H1 (cell line): ENCODE results near the gene SLC8A3. TPM values are rescaled to one million over a fixed set of nuclear protein-coding genes. Genes with fewer than 3 reads are reported as not detected.

ENCODE experiments used
- CTCF ChIA-PET: fragments of 300-600 bp; sonication (Branson Sonifier 250); formaldehyde crosslinking; loops from one replicate; lab custom pipeline; 2021; ENCODE audit not compliant: partially characterized antibody; lab: Charles Lee
- POLR2A ChIA-PET: fragments of 300-600 bp; sonication (Branson Sonifier 250); formaldehyde crosslinking; loops from one replicate; lab custom pipeline; 2021; ENCODE audit warnings: inconsistent platforms; ENCODE audit not compliant: partially characterized antibody; lab: Charles Lee
- DNase-seq, 2 experiments: peaks; one replicate each; pipeline versions ENCODE4 v3.0.0 to v3.0.0-alpha.2; 2010 to 2022; ENCODE audit warnings: low spot score in 2 of 2, low read depth in 1 of 2, mixed read lengths in 1 of 2
- FAIRE-seq: peaks from 2 replicates; lab custom pipeline; 2011; peaks lifted over from hg19 to GRCh38; lab: Jason Lieb, UNC
- H2AFZ ChIP-seq: 2 replicates; pipeline ENCODE4 v1.8.1; 2012; ENCODE audit warnings: low read length, inconsistent platforms
- H2AK5ac ChIP-seq: 2 replicates; pipeline ENCODE4 v1.6.1; 2013; ENCODE audit warnings: low read depth, low read length
- H2BK120ac ChIP-seq: replicated peaks from 2 replicates; pipeline ENCODE3; 2013; ENCODE audit warnings: low read depth, low read length, inconsistent platforms
- H2BK12ac ChIP-seq: 2 replicates; pipeline ENCODE4 v1.6.1; 2013; ENCODE audit warnings: low read depth, low read length
- H2BK15ac ChIP-seq: 2 replicates; pipeline ENCODE4 v1.6.1; 2013; ENCODE audit warnings: low read length
- H2BK20ac ChIP-seq: 2 replicates; pipeline ENCODE4 v1.6.1; 2013; ENCODE audit warnings: low read length
- H2BK5ac ChIP-seq: 2 replicates; pipeline ENCODE4 v1.6.1; 2013; ENCODE audit warnings: low read depth, low read length
- H3K14ac ChIP-seq: 2 replicates; pipeline ENCODE4 v1.6.1; 2013; ENCODE audit warnings: inconsistent platforms; ENCODE audit not compliant: insufficient read length
- H3K18ac ChIP-seq: 2 replicates; pipeline ENCODE4 v1.6.1; 2013; ENCODE audit warnings: low read length; ENCODE audit errors: extremely low read depth
- H3K23ac ChIP-seq: 2 replicates; pipeline ENCODE4 v1.6.1; 2013; ENCODE audit warnings: inconsistent platforms; ENCODE audit not compliant: insufficient read length
- H3K23me2 ChIP-seq: 2 replicates; pipeline ENCODE4 v1.6.1; 2013; ENCODE audit warnings: low read depth, low read length
- H3K27ac ChIP-seq: 2 replicates; pipeline ENCODE4 v1.6.1; 2011; ENCODE audit warnings: low read depth, low read length, inconsistent platforms
- H3K27me3 ChIP-seq, 4 experiments: replicated peaks in 1 of 4; 1 replicate in 1 of 4; 2 replicates in 3 of 4; pipeline versions ENCODE4 v1.6.1 to v1.8.1; 2011 to 2013; ENCODE audit warnings: low read length in 3 of 4, mild to moderate bottlenecking in 3 of 4, inconsistent platforms in 2 of 4, mixed read lengths in 2 of 4, moderate library complexity in 1 of 4; ENCODE audit not compliant: control insufficient read depth in 3 of 4, insufficient read depth in 3 of 4; ENCODE audit errors: extremely low read depth in 1 of 4
- H3K36me3 ChIP-seq, 4 experiments: 2 replicates each; pipeline versions ENCODE4 v1.6.1 to v1.8.1; 2011 to 2013; ENCODE audit warnings: mild to moderate bottlenecking in 4 of 4, low read length in 3 of 4, moderate library complexity in 2 of 4, control low read depth in 1 of 4, inconsistent platforms in 1 of 4; ENCODE audit not compliant: insufficient read depth in 4 of 4, control insufficient read depth in 2 of 4
- H3K4ac ChIP-seq: replicated peaks from 2 replicates; pipeline ENCODE3; 2013; ENCODE audit warnings: low read length, low read depth, mixed read lengths, inconsistent platforms; ENCODE audit not compliant: insufficient read length
- H3K4me1 ChIP-seq, 4 experiments: replicated peaks in 1 of 4; 1 replicate in 1 of 4; 2 replicates in 3 of 4; pipeline versions ENCODE4 v1.6.1 to v1.8.1; 2011 to 2013; ENCODE audit warnings: low read length in 3 of 4, inconsistent platforms in 2 of 4, mixed read lengths in 1 of 4; ENCODE audit not compliant: insufficient read depth in 4 of 4, control insufficient read depth in 3 of 4
- H3K4me2 ChIP-seq, 2 experiments: 2 replicates each; pipeline versions ENCODE4 v1.6.1 to v1.8.1; 2011 to 2013; ENCODE audit warnings: low read depth in 2 of 2, low read length in 2 of 2, control low read depth in 1 of 2, inconsistent platforms in 1 of 2, mild to moderate bottlenecking in 1 of 2; ENCODE audit not compliant: insufficient read depth in 1 of 2
- H3K4me3 ChIP-seq, 4 experiments: fragments of 200-600, 300-600 bp in 1 of 4; sonication (generic), shearing (Covaris generic), sonication (Bioruptor Twin) in 1 of 4; 2 replicates each; pipeline versions ENCODE4 v1.5.1 to v1.8.1; 2011 to 2016; ENCODE audit warnings: low read length in 4 of 4, low read depth in 3 of 4, control low read depth in 2 of 4, inconsistent platforms in 2 of 4, mild to moderate bottlenecking in 2 of 4, mixed read lengths in 1 of 4, moderate library complexity in 1 of 4; ENCODE audit not compliant: insufficient read depth in 2 of 4; ENCODE audit errors: extremely low read depth in 1 of 4
- H3K56ac ChIP-seq: replicated peaks from 2 replicates; pipeline ENCODE3; 2013; ENCODE audit warnings: low read depth, mild to moderate bottlenecking, mixed read lengths, low read length, inconsistent platforms; ENCODE audit not compliant: insufficient read length
- H3K79me1 ChIP-seq: 2 replicates; pipeline ENCODE4 v1.6.1; 2013; ENCODE audit warnings: low read depth, low read length, control low read depth
- H3K79me2 ChIP-seq, 2 experiments: 2 replicates each; pipeline versions ENCODE4 v1.6.1 to v1.8.1; 2012 to 2013; ENCODE audit warnings: low read length in 2 of 2, mild to moderate bottlenecking in 2 of 2, inconsistent platforms in 1 of 2; ENCODE audit not compliant: insufficient read depth in 2 of 2, control insufficient read depth in 1 of 2
- H3K9ac ChIP-seq, 4 experiments: replicated peaks in 1 of 4; 1 replicate in 1 of 4; 2 replicates in 3 of 4; pipeline versions ENCODE4 v1.6.1 to v1.8.1; 2011 to 2013; ENCODE audit warnings: low read depth in 3 of 4, low read length in 3 of 4, control low read depth in 2 of 4, mild to moderate bottlenecking in 2 of 4, moderate library complexity in 2 of 4, inconsistent platforms in 1 of 4; ENCODE audit errors: extremely low read depth in 1 of 4
- H3K9me3 ChIP-seq, 2 experiments: 2 replicates each; pipeline versions ENCODE4 v1.6.1 to v1.8.1; 2012 to 2013; ENCODE audit warnings: mild to moderate bottlenecking in 2 of 2, moderate library complexity in 2 of 2, control low read depth in 1 of 2, inconsistent platforms in 1 of 2, low read depth in 1 of 2, low read length in 1 of 2, mixed read lengths in 1 of 2; ENCODE audit not compliant: insufficient read depth in 2 of 2
- H4K20me1 ChIP-seq, 2 experiments: replicated peaks in 1 of 2; 2 replicates each; pipeline versions ENCODE3 to v1.8.1; 2011 to 2013; ENCODE audit warnings: inconsistent platforms in 2 of 2, low read length in 2 of 2, mild to moderate bottlenecking in 1 of 2; ENCODE audit not compliant: insufficient read depth in 2 of 2, control insufficient read depth in 1 of 2
- H4K5ac ChIP-seq: 2 replicates; pipeline ENCODE4 v1.6.1; 2013; ENCODE audit warnings: low read length, low read depth, mixed read lengths, inconsistent platforms; ENCODE audit not compliant: insufficient read length
- H4K8ac ChIP-seq: 2 replicates; pipeline ENCODE4 v1.8.0; 2013; ENCODE audit warnings: mild to moderate bottlenecking, moderate library complexity, low read length, inconsistent platforms; ENCODE audit not compliant: insufficient read depth; ENCODE audit errors: extremely low read depth
- H4K91ac ChIP-seq: replicated peaks from 2 replicates; pipeline ENCODE3; 2013; ENCODE audit warnings: low read length, mixed read lengths, inconsistent platforms; ENCODE audit not compliant: insufficient read length
- ATF2 ChIP-seq: IDR thresholded peaks from 2 replicates; pipeline ENCODE4 v1.6.1; 2012; ENCODE audit warnings: low read length, inconsistent platforms
- BACH1 ChIP-seq: IDR thresholded peaks from 2 replicates; pipeline ENCODE4 v1.6.1; 2012; ENCODE audit warnings: low read length, improper control_type of control experiment
- BCL11A ChIP-seq, 2 experiments: IDR thresholded peaks; one replicate each; pipeline ENCODE4 v1.6.1; 2011; ENCODE audit warnings: low read depth in 2 of 2, low read length in 2 of 2, mild to moderate bottlenecking in 2 of 2
- CHD1 ChIP-seq: IDR thresholded peaks from 2 replicates; pipeline ENCODE4 v1.6.1; 2012; ENCODE audit warnings: low read depth, low read length, improper control_type of control experiment
- HDAC2 ChIP-seq, 2 experiments: fragments of 300-600 bp in 1 of 2; sonication (generic) in 1 of 2; IDR thresholded peaks; 2 replicates each; pipeline ENCODE4 v1.6.1; 2011 to 2012; ENCODE audit warnings: low read depth in 2 of 2, low read length in 2 of 2, mild to moderate bottlenecking in 2 of 2, moderate library complexity in 2 of 2, borderline replicate concordance in 1 of 2, inconsistent platforms in 1 of 2
- HDAC6 ChIP-seq: IDR thresholded peaks from one replicate; pipeline ENCODE4 v1.7.1; 2012; ENCODE audit warnings: low read depth, mild to moderate bottlenecking, inconsistent platforms, low read length, moderate library complexity
- JUND ChIP-seq: IDR thresholded peaks from 2 replicates; pipeline ENCODE4 v1.6.1; 2011; ENCODE audit warnings: mild to moderate bottlenecking, improper control_type of control experiment, low read length
- SIX5 ChIP-seq: IDR thresholded peaks from 2 replicates; pipeline ENCODE4 v1.6.1; 2011; ENCODE audit warnings: mild to moderate bottlenecking, low read depth, low read length
- SUZ12 ChIP-seq: fragments of 200-600 bp; sonication (generic); IDR thresholded peaks from 2 replicates; pipeline ENCODE4 v1.6.1; 2012; ENCODE audit warnings: mild to moderate bottlenecking, inconsistent platforms, low read length, moderate library complexity, mixed read lengths
- TAF1 ChIP-seq: IDR thresholded peaks from 2 replicates; pipeline ENCODE4 v1.6.1; 2011; ENCODE audit warnings: mild to moderate bottlenecking, low read depth, low read length
- TBP ChIP-seq: IDR thresholded peaks from 2 replicates; pipeline ENCODE4 v1.6.1; 2011; ENCODE audit warnings: low read depth, low read length, improper control_type of control experiment
- TCF12 ChIP-seq: IDR thresholded peaks from 2 replicates; pipeline ENCODE4 v1.6.1; 2011; ENCODE audit warnings: low read depth, mild to moderate bottlenecking, low read length
- WGBS, 2 experiments: shearing (Covaris generic) in 1 of 2; methylation state at CpG; one replicate each; pipeline versions ENCODE4 v1.1.6 to v1.1.7; 2013 to 2015; ENCODE audit warnings: low lambda C conversion rate in 2 of 2, mixed read lengths in 2 of 2, inconsistent platforms in 1 of 2, low coverage in 1 of 2, missing lambda C conversion rate in 1 of 2; ENCODE audit not compliant: insufficient replicate concordance in 2 of 2, insufficient coverage in 1 of 2, insufficient read length in 1 of 2; ENCODE audit errors: extremely low coverage in 1 of 2, missing lambda C conversion rate in 1 of 2; 5-methylcytosine and 5-hydroxymethylcytosine counted together
- polyA plus RNA-seq, 7 experiments: library from polyadenylated mRNA; depleted of rRNA in 3 of 7; stranded (reverse) in 5 of 7; unstranded in 2 of 7; fragments of >200 nt in 5 of 7; fragments of 200-250 nt in 2 of 7; gene quantifications; 1 replicate in 5 of 7; 2 replicates in 1 of 7; 4 replicates in 1 of 7; pipeline versions ENCODE4 v1.2.1 to v1.2.3, GENCODE V29; 2011 to 2013; ENCODE audit warnings: missing spikeins in 2 of 7, mixed read lengths in 2 of 7
- total RNA-seq: library from RNA; stranded (reverse); fragmentation: NEBNext Ultra II Directional; extraction: Animal tissue kit (Norgen Biotek cat#: 25700); gene quantifications from 2 replicates; pipeline ENCODE4 v1.2.1, GENCODE V29; 2021
- TF ChIP-seq, protein P1 (sequence below): IDR thresholded peaks from 2 replicates; pipeline ENCODE4 v1.6.1; 2011; ENCODE audit warnings: low read depth, mild to moderate bottlenecking, low read length; ENCODE audit not compliant: insufficient read depth

SLC8A3 gene
- total and polyA plus RNA-seq, 2 of the 8 experiments (the other 6 are each of a cell fraction or from before 2014, with no cell fraction given), result 0.38 to 1.1 TPM

- H3K27me3 ChIP-seq, result no peaks in the 10 kb centered on the region
- WGBS, 2 experiments, result 90% methylated on average over 5 of the region's 5 CpGs; no CpG with 5 or more reads in 1 of the 2 experiments
- TF ChIP-seq BCL11A (IDR thresholded peaks at IDR 0.05; ENCODE audit: low read depth in 2 of 2, low read length in 2 of 2) (no peak), JUND (no peak), HDAC6 (no peak), SUZ12 (no peak), SIX5 (no peak), TBP (no peak), HDAC2 (IDR thresholded peaks at IDR 0.05; ENCODE audit: borderline replicate concordance in 1 of 2, low read depth in 2 of 2, low read length in 2 of 2) (no peak), TAF1 (no peak), CHD1 (no peak), TCF12 (no peak), BACH1 (no peak), ATF2 (no peak)
- TF ChIP-seq, protein P1, sequence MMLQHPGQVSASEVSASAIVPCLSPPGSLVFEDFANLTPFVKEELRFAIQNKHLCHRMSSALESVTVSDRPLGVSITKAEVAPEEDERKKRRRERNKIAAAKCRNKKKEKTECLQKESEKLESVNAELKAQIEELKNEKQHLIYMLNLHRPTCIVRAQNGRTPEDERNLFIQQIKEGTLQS, result no peak
These were observed 49.4 kb downstream of the SLC8A3 start for GRCh38 chr14:70139384-70139783.

More at GRCh38 chr14:70139384-70139783, 49.4 kb downstream of the SLC8A3 start:
- no peak overlapping the region for H2BK5ac ChIP-seq
- no peak overlapping the region for H4K5ac ChIP-seq
- no peaks in the 10 kb centered on the region for H4K20me1 ChIP-seq
- H2AFZ ChIP-seq, result no peak overlapping the region
- no peaks in the 10 kb centered on the region for H3K9me3 ChIP-seq
- no peak overlapping the region for H3K9ac ChIP-seq
- H2BK20ac ChIP-seq, result no peak overlapping the region
- ChIA-PET POLR2A (no interaction called here), CTCF (no interaction called here)
- H3K14ac ChIP-seq, result no peak overlapping the region
- no peak overlapping the region for H2BK120ac ChIP-seq
- no peak overlapping the region for H3K4ac ChIP-seq
- no peak overlapping the region for H3K4me3 ChIP-seq
- H3K79me1 ChIP-seq, result no peaks in the 10 kb centered on the region
- H3K56ac ChIP-seq, result no peak overlapping the region
- H3K23ac ChIP-seq, result no peak overlapping the region
- no peak overlapping the region for H2AK5ac ChIP-seq
- DNase-seq (no peak), FAIRE-seq (no peak)
- H3K27ac ChIP-seq, result no peak overlapping the region
- no peak overlapping the region for H2BK15ac ChIP-seq
- no peak overlapping the region for H3K4me2 ChIP-seq
- no peaks in the 10 kb centered on the region for H3K23me2 ChIP-seq
- peaks cover 0 to 2% (median 0%) of the 10 kb centered on the region in 4 experiments; a peak in 1 of 7 replicates for H3K4me1 ChIP-seq
- H3K79me2 ChIP-seq, result no peaks in the 10 kb centered on the region
- H4K91ac ChIP-seq, result no peak overlapping the region
- H3K18ac ChIP-seq, result no peak overlapping the region
- H4K8ac ChIP-seq, result no peak overlapping the region
- H3K36me3 ChIP-seq, result no peaks in the 10 kb centered on the region
- H2BK12ac ChIP-seq, result no peak overlapping the region
